ENCODE measurements around the gene RNF149.

GRCh38 chr2:101306410-101306809 lies 2.1 kb downstream of the RNF149 start:
- TF ChIP-seq CTCF (IDR thresholded peaks at IDR 0.05 in 8 of 11, conservative IDR thresholded peaks at IDR 0.05 in 3 of 11), result no peak
- peak in 1 of 3 donors; percentile 45 for TF ChIP-seq POLR2AphosphoS5 (IDR thresholded peaks at IDR 0.05)
- no peak for TF ChIP-seq POLR2A (IDR thresholded peaks at IDR 0.05)
